HCT116 (cell line): Measurements from ENCODE around the gene HPGDS. TPM values are rescaled to one million over a fixed set of nuclear protein-coding genes. Genes with fewer than 3 reads are reported as not detected.

ENCODE experiments used
- ATAC-seq: fragments of 200-7000 bp; cut with Tn5 transposase; 2 replicates; pipeline ENCODE4 v1.9.1; 2020; ENCODE audit warnings: mild to moderate bottlenecking, moderate library complexity
- BruUV-seq: library from RNA; stranded (reverse); fragments of 400-500 nt; replicated peaks from 2 replicates; lab custom pipeline; 2021; lab: Mats Ljungman, UMichigan
- CTCF ChIA-PET: fragments of 300-600 bp; sonication (Branson Sonifier 250); formaldehyde crosslinking; loops from one replicate; lab custom pipeline; 2021; ENCODE audit warnings: antibody characterized with exemption; lab: Charles Lee
- POLR2A ChIA-PET: fragments of 300-600, 350-600 bp; sonication (Branson Sonifier 250); formaldehyde crosslinking; loops from one replicate; lab custom pipeline; 2021; ENCODE audit warnings: antibody characterized with exemption; lab: Charles Lee
- RAD21 ChIA-PET, 2 experiments: fragments of 300-600 bp; sonication (Branson Sonifier 250); formaldehyde crosslinking; loops; one replicate each; lab custom pipeline; 2023; ENCODE audit warnings: low total read pairs in 2 of 2; ENCODE audit not compliant: uncharacterized antibody in 2 of 2, unreplicated experiment in 2 of 2, low non-redundant PET in 1 of 2; lab: Charles Lee
- DNase-seq: peaks from one replicate; pipeline ENCODE4 v3.0.0-alpha.2; 2010; ENCODE audit warnings: low read depth, low spot score
- H2AFZ ChIP-seq: fragments of 200-600 bp; shearing (Covaris generic), sonication (generic); 2 replicates; pipeline ENCODE4 v1.6.1; 2017; ENCODE audit warnings: low read depth, mixed run types, mixed read lengths, antibody characterized with exemption, low read length; ENCODE audit not compliant: poor library complexity, severe bottlenecking
- H3K27ac ChIP-seq: 2 replicates; pipeline ENCODE4 v1.5.1; 2012; ENCODE audit warnings: low read depth, low read length
- H3K27me3 ChIP-seq: fragments of 200-600 bp; sonication (generic); 2 replicates; pipeline ENCODE4 v1.6.1; 2016; ENCODE audit warnings: mixed run types, low read length, mixed read lengths; ENCODE audit not compliant: insufficient read depth
- H3K36me3 ChIP-seq, 2 experiments: fragments of 200-500 bp in 1 of 2; fragments of 200-600 bp in 1 of 2; sonication (Bioruptor generic) in 1 of 2; sonication (generic) in 1 of 2; 2 replicates each; pipeline versions ENCODE4 v1.5.1 to v1.6.1; 2014 to 2016; ENCODE audit warnings: low read length in 2 of 2, inconsistent platforms in 1 of 2, mixed read lengths in 1 of 2, mixed run types in 1 of 2; ENCODE audit not compliant: insufficient read depth in 2 of 2, control insufficient read depth in 1 of 2
- H3K4me1 ChIP-seq, 2 experiments: fragments of 200-600 bp in 1 of 2; sonication (generic) in 1 of 2; 2 replicates each; pipeline versions ENCODE4 v1.5.1 to v1.6.1; 2012 to 2017; ENCODE audit warnings: low read length in 2 of 2, inconsistent platforms in 1 of 2, mild to moderate bottlenecking in 1 of 2, mixed read lengths in 1 of 2, mixed run types in 1 of 2, moderate library complexity in 1 of 2; ENCODE audit not compliant: insufficient read depth in 2 of 2, control insufficient read depth in 1 of 2
- H3K4me2 ChIP-seq: fragments of 200-600 bp; sonication (generic); 2 replicates; pipeline ENCODE4 v1.6.1; 2017; ENCODE audit warnings: mixed run types, low read length, mixed read lengths
- H3K4me3 ChIP-seq, 2 experiments: fragments of 200-600 bp in 1 of 2; sonication (generic) in 1 of 2; replicated peaks in 1 of 2; 2 replicates each; pipeline ENCODE4 v1.5.1; 2011 to 2016; ENCODE audit warnings: low read length in 2 of 2, control low read depth in 1 of 2, low read depth in 1 of 2, mild to moderate bottlenecking in 1 of 2, mixed read lengths in 1 of 2, mixed run types in 1 of 2
- H3K79me2 ChIP-seq: fragments of 200-600 bp; sonication (generic); 2 replicates; pipeline ENCODE4 v1.6.1; 2017; ENCODE audit warnings: mild to moderate bottlenecking, mixed run types, low read length, moderate library complexity, mixed read lengths; ENCODE audit not compliant: insufficient read depth
- H3K9ac ChIP-seq: fragments of 200-600 bp; sonication (generic); 2 replicates; pipeline ENCODE4 v1.6.1; 2016; ENCODE audit warnings: low read length, mixed read lengths
- H3K9me2 ChIP-seq: fragments of 200-600 bp; sonication (generic), shearing (Covaris generic); 2 replicates; pipeline ENCODE4 v1.6.1; 2017; ENCODE audit warnings: mixed run types, mild to moderate bottlenecking, moderate library complexity; ENCODE audit not compliant: insufficient read depth
- H3K9me3 ChIP-seq, 2 experiments: fragments of 200-500 bp in 1 of 2; fragments of 200-600 bp in 1 of 2; sonication (Bioruptor generic) in 1 of 2; sonication (generic) in 1 of 2; 2 replicates each; pipeline ENCODE4 v1.6.1; 2014 to 2017; ENCODE audit warnings: low read length in 2 of 2, mixed read lengths in 2 of 2, inconsistent platforms in 1 of 2, low read depth in 1 of 2, mild to moderate bottlenecking in 1 of 2, mixed run types in 1 of 2, moderate library complexity in 1 of 2; ENCODE audit not compliant: control insufficient read depth in 1 of 2, insufficient read depth in 1 of 2
- H4K20me1 ChIP-seq: fragments of 200-600 bp; sonication (generic), shearing (Covaris generic); 2 replicates; pipeline ENCODE4 v1.6.1; 2017; ENCODE audit warnings: mixed run types, mild to moderate bottlenecking, moderate library complexity; ENCODE audit not compliant: insufficient read depth
- ELF1 ChIP-seq: IDR thresholded peaks from 2 replicates; pipeline ENCODE4 v1.6.1; 2012; ENCODE audit warnings: low read depth, borderline replicate concordance
- EZH2 ChIP-seq: fragments of 200-600 bp; sonication (generic); IDR thresholded peaks from 2 replicates; pipeline ENCODE4 v1.6.1; 2017; ENCODE audit warnings: antibody characterized with exemption, mixed run types
- FOSL1 ChIP-seq: IDR thresholded peaks from 2 replicates; pipeline ENCODE4 v1.6.1; 2012; ENCODE audit warnings: low read depth
- JUND ChIP-seq: IDR thresholded peaks from 2 replicates; pipeline ENCODE4 v1.6.1; 2012
- POLR2A ChIP-seq: IDR thresholded peaks from 2 replicates; pipeline ENCODE4 v1.7.0; 2011; ENCODE audit warnings: borderline replicate concordance; ENCODE audit not compliant: insufficient read depth, insufficient read length; ENCODE audit errors: extremely low read depth
- RAD21 ChIP-seq: IDR thresholded peaks from 2 replicates; pipeline ENCODE4 v1.6.1; 2012; ENCODE audit warnings: low read depth, mild to moderate bottlenecking
- SP1 ChIP-seq: IDR thresholded peaks from 2 replicates; pipeline ENCODE4 v1.6.1; 2012; ENCODE audit warnings: low read depth
- TCF7L2 ChIP-seq: IDR thresholded peaks from 2 replicates; pipeline ENCODE4 v1.7.0; 2011; ENCODE audit warnings: borderline replicate concordance, inconsistent platforms; ENCODE audit not compliant: insufficient read depth, insufficient read length; ENCODE audit errors: extremely low read depth
- YY1 ChIP-seq: IDR thresholded peaks from 2 replicates; pipeline ENCODE4 v1.6.1; 2011; ENCODE audit warnings: low read length, low read depth, moderate library complexity, mild to moderate bottlenecking; ENCODE audit not compliant: insufficient replicate concordance; ENCODE audit errors: extremely low read depth
- intact Hi-C: fragments of 100-400 bp; cut with micrococcal nuclease; formaldehyde crosslinking; loops from 2 replicates; pipeline ENCODE4 v1.10.0; 2022
- total RNA-seq: library from RNA; stranded (reverse); gene quantifications from one replicate; pipeline ENCODE4 v1.2.1, GENCODE V29; 2021; ENCODE audit not compliant: unreplicated experiment
- TF ChIP-seq, protein P1 (sequence below): IDR thresholded peaks from 2 replicates; pipeline ENCODE4 v1.6.1; 2012
- TF ChIP-seq, protein P2 (sequence below): IDR thresholded peaks from 2 replicates; pipeline ENCODE4 v1.6.1; 2011; ENCODE audit warnings: mild to moderate bottlenecking, low read length, moderate library complexity; ENCODE audit not compliant: insufficient replicate concordance; ENCODE audit errors: extremely low read depth
- TF ChIP-seq, protein P3 (sequence below): IDR thresholded peaks from 2 replicates; pipeline ENCODE4 v1.6.1; 2012

HPGDS gene
- total RNA-seq, 1 experiment from 2014 or later = not detected

DNA sequence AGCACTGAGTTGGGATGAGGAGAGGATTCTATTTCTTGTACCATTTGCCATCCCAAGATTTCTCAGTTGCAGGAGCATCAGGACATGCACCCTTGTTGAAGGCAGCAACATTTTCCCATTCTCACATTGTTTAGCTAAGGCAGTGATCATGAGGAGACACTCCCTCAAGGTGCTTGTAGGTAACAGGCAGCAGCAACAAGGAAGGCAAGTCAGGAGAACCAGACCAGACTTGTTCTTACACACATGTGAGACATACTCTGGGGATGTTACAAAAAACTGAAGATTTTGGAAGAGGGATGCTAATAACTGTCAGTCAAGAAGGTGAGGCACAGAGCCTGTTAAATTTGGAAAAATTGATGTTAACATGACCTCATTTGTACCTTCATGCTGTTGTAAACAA is 15.5 kb upstream of the HPGDS start:
- Histone ChIP-seq H3K27me3 (no peaks in the 10 kb centered on the region), H3K9me2 (0 out of 2 replicates have a peak, but pooled peaks cover 3% of the 10 kb centered on the region), H3K79me2 (no peaks in the 10 kb centered on the region), H3K27ac (no peak overlapping the region), H3K4me1 (no peaks in the 10 kb centered on the region), H3K9me3 (no peaks in the 10 kb centered on the region), H2AFZ (no peak overlapping the region), H3K4me2 (no peak overlapping the region), H4K20me1 (no peaks in the 10 kb centered on the region), H3K4me3 (no peak overlapping the region), H3K9ac (no peak overlapping the region), H3K36me3 (no peaks in the 10 kb centered on the region)
- BruUV-seq = no TSS peak
- intact Hi-C loops = no loop called here
- no peak for DNase-seq
- ATAC-seq = no peak
- CTCF ChIA-PET = no interaction called here
- POLR2A ChIA-PET = no interaction called here
- RAD21 ChIA-PET = no interaction called here
- TF ChIP-seq FOSL1 = no peak

DNA sequence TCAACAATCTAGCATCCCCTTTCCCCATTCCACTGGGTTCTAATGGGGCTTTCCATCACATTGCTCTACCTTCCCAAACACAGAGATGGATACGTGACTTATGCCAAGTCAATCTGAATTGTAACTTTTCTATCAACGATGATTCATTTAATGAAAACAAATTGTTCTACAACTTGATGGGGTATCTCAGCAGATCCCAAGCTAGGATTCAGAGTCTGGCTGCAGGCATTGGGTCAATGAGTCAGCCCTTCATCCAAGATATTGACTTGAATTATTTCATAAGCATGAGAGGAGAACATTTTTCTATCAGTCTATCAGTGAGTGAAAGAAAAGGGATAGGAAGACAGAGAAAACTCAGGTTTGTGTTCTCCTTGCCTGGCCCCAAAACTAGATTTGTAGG is 15.0 kb upstream of the HPGDS start:
- Histone ChIP-seq H3K9ac (no peak overlapping the region), H3K27me3 (no peaks in the 10 kb centered on the region), H3K4me3 (no peak overlapping the region), H2AFZ (no peak overlapping the region), H3K9me2 (0 out of 2 replicates have a peak, but pooled peaks cover 3% of the 10 kb centered on the region), H3K4me1 (no peaks in the 10 kb centered on the region), H4K20me1 (no peaks in the 10 kb centered on the region), H3K9me3 (no peaks in the 10 kb centered on the region)
- intact Hi-C loops = no loop called here
- ATAC-seq (no peak), DNase-seq (no peak)
- CTCF ChIA-PET = no interaction called here
- POLR2A ChIA-PET = no interaction called here
- TF ChIP-seq RAD21 (no peak), POLR2A (no peak), ELF1 (no peak), YY1 (no peak), SP1 (no peak), JUND (no peak), TCF7L2 (no peak), EZH2 (no peak), FOSL1 (no peak)
- TF ChIP-seq, protein P1, sequence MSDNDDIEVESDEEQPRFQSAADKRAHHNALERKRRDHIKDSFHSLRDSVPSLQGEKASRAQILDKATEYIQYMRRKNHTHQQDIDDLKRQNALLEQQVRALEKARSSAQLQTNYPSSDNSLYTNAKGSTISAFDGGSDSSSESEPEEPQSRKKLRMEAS = no peak
- TF ChIP-seq, protein P2, sequence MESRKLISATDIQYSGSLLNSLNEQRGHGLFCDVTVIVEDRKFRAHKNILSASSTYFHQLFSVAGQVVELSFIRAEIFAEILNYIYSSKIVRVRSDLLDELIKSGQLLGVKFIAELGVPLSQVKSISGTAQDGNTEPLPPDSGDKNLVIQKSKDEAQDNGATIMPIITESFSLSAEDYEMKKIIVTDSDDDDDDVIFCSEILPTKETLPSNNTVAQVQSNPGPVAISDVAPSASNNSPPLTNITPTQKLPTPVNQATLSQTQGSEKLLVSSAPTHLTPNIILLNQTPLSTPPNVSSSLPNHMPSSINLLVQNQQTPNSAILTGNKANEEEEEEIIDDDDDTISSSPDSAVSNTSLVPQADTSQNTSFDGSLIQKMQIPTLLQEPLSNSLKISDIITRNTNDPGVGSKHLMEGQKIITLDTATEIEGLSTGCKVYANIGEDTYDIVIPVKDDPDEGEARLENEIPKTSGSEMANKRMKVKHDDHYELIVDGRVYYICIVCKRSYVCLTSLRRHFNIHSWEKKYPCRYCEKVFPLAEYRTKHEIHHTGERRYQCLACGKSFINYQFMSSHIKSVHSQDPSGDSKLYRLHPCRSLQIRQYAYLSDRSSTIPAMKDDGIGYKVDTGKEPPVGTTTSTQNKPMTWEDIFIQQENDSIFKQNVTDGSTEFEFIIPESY = no peak
- TF ChIP-seq, protein P3, sequence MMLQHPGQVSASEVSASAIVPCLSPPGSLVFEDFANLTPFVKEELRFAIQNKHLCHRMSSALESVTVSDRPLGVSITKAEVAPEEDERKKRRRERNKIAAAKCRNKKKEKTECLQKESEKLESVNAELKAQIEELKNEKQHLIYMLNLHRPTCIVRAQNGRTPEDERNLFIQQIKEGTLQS = no peak
- TF ChIP-seq, all 23 proteins: peak for 0
- no peak overlapping the region for H3K27ac ChIP-seq
- BruUV-seq = no TSS peak
- H3K36me3 ChIP-seq = no peaks in the 10 kb centered on the region
- no peaks in the 10 kb centered on the region for H3K79me2 ChIP-seq
- RAD21 ChIA-PET = no interaction called here
- H3K4me2 ChIP-seq = no peak overlapping the region
